GM18526 (cell line): Measurements from ENCODE around the gene ZNF681.

Experiments
- POLR2A ChIP-seq: IDR thresholded peaks from 3 replicates; pipeline ENCODE4 v1.6.1; 2011; ENCODE audit not compliant: insufficient read length; ENCODE audit errors: extremely low read depth

Gene ZNF681

DNA sequence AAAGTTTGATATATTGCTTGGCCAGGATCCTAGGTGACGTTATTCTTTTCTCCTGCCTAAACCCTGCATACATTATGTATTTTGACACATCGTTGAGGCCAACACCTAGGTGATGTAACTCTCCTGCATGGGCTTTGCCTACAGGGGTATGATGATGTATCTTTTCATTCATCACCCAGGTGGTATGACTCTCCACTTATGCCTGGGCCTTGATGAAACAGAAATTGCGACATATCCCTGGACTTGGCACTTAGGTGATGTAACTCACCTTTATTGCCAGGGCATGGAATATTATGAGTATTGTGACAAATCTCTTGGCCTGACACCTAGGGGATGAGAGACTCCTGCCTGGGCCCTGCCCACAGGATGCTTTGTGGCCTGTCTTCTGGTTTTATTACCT, 18.5 kb upstream of the ZNF681 start:
- TF ChIP-seq POLR2A = no peak

GRCh38 chr19:23776507-23777205, 18.0 kb upstream of the ZNF681 start:
- no peak for TF ChIP-seq POLR2A

DNA sequence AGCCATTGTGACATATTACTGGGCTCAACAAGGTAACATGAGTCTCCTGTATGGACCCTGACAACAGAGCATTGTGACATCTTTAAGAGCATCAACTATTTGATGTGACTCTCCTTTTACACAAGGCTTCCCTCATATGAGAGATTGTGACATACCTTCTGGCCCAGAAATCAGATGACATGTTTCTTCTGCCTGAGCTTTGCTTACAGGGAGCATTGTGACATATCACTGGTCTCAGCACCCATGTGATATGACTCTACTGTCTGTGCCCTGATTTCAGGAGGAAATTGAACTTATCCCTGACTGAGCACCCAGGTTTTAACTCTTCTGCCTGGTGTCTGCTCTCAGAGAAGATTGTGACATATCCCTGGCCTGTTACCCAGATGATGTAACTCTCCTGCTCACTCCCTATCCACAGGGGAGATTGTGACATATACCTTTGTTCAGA, 15.9 kb upstream of the ZNF681 start:
- no peak for TF ChIP-seq POLR2A

DNA sequence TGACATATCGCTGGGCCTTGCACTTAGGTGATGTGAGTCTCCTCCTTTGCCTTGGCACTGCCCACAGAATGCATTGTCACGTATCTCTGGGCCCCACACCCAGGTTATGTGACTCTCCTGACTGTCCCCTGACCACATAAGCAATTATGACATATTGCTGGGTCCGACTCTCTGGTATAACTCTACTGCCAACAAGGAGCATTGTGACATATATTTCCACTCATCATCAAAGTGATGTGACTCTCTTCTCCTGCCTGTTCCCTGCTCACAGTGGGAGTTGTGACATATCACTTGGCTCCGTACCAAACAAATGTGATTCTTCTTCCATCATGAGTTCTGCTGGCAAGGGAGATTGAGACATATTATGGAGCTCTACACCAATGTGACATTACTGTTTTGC, 15.4 kb upstream of the ZNF681 start:
- no peak for TF ChIP-seq POLR2A

DNA sequence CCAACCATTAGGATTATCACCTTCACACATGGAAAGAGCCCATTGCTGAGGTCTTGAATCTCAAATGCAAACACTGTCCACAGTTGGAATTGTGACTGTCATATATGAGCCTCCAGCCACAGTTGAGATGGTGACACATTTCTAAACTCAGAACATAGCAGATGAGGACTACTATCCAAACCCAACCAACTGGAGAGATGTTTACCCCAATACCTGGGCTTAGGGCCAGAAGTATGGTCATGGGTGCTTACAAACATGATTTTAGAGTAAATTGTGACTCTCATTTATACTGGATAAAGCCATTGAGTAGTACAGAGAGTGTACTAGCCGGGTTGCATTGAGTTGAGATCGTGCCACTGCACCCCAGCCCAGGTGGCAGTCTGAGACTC, 14.0 kb upstream of the ZNF681 start:
- TF ChIP-seq POLR2A = no peak

GRCh38 chr19:23771761-23772674, 13.3 kb upstream of the ZNF681 start:
- no peak for TF ChIP-seq POLR2A

DNA sequence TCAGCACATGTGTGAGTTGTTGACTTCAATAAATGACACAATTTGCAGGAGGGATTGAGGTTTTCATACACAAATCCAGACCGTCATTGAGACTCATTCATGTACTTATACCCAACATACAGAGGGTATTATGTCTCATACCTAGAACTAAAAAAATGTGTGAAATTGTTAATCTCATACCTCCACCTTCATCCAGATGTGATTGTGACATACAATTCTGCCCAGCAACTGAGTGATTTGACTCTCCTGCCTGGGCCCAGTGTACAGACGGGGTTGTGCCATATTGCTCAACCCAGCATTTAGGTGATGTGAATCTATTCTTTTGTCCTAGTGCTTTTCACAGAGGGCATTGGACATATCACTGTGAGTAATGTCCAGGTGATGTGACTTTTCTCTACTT, 12.6 kb upstream of the ZNF681 start:
- TF ChIP-seq POLR2A = no peak

DNA sequence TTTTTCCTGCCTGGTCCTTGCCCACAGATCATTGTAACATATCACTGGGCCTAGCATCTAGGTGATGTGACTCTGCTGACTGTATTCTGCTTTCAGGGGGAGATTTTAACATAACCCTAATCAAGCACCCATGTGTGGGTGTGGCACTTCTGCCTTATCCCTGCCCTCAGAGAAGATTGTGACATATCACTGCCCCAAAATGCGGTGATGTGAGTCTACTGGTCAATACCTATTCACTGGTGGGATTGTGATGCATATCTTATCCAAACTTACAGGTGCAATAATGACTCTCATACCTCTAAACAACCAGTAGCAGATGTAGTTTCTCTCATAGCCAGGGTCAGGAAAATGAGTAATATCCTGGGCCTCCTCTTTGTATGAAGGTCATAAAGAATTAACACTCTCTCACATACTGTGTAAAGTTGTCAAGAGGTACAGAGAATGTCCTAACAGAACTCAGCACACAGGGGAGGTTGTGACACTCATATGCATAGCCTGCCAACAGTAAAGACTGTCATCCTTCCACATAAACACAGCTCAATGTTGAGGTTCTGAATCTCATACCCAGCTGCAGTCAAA, 12.1 kb upstream of the ZNF681 start:
- no peak for TF ChIP-seq POLR2A

DNA sequence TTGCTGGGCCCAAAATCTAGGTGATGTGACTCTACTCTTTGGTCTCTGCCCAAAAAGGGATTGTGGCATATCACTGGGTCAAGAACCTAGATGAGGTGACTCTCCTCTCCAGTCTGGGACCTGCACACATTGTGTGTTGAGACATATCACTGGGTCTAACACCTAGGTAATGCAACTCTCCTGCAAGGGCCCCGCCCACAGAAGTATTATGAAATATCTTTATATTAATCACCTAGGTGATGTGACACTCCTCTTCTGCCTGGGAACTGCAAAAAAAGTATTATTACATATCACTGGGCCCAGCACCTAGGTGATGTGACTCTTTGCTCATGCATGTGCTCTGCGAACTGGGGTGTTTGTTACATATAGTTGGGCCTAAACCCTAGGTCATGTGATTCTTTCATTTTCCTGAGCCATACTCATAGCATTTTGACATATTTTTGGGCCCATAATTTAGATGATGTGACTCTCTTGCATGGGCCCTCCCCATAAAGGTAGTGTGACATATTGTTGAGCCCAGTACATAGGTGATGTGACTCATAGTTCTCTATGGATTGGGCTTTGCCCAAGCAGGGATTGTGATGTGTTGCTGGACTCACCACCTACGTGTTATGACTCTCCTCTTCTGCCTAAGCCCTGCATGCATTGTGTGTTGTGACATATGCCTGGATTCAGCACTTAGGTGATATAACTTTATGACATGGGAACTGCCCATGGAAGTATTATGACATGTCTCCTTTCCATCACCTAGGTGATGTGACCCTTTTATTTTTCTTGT, 11.2 kb upstream of the ZNF681 start:
- TF ChIP-seq POLR2A = no peak

GRCh38 chr19:23766951-23767350, 8.3 kb upstream of the ZNF681 start:
- no peak for TF ChIP-seq POLR2A

DNA sequence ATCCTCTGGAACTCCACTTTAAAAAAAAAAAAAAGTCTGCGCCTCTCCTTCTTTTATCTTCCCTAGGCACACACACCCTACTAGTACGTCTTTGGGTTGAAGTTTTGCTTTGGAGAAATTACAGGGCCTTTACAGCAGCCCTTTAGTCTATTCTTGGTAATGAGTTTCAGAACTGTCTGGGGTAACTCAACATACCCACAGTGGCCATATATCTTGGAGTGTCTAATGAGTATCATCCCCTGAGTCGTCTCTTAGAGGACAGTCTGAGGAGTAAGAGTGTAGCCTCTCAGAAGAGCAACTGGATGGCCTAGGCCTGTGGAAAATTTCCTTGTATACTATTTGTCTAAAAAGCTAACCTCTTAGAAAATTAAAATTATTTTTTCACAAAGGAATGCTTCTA, 6.1 kb upstream of the ZNF681 start:
- TF ChIP-seq POLR2A = no peak

DNA sequence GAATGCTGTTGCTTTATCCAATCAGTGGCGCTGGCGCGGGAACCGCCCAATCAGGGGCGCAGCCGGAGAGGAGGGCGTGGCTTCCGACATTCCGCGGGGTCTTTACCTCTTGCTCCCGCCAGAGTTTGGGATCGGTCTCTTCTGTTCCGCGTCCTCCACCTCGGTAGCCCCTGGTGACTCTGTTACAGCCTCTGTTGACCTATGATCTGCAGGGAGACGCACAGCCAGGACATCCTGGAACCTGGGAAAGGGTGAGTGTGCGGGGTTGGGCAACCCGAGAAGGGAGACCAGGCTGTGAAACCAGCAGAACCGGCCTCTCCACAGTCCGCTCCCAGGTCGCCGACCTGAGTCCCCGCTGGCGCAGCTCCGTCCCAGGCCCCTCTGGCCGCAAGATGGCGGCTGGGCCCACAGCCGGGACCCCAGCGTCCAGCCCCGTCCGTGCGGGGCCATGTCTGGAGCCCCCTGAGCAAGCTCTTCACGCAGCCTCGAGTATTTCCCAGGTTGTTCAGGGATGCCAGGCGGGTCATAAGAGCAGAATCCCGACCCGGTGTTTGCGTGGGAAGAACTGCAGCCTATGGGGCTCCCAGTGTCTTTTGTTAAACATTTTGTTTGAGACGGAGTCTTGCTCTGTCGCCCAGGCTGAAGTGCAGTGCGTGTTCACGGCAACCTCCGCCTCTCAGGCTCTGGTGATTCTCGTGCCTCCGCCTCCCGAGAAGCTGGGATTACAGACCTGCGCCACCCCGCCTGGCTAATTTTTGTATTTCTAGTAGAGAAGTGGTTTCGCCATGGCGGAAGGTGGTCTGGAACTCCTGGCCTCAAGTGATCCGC, 4.4 kb upstream of the ZNF681 start:
- TF ChIP-seq POLR2A = no peak

DNA sequence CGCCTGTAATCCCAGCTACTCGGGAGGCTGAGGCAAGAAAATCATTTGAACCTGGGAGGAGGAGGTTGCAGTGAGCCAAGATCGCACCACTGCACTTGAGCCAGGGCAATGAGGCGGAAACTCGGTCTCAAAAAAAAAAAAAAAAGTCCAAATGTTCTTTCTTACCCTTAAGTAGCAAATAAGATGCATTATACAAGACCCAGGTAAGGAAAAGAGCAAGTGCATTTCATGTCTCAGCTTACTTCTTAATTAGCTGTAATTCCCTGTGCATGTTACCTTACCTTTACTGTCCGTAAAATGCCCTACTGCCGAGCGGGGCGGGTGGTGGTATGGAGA, 3.8 kb upstream of the ZNF681 start:
- TF ChIP-seq POLR2A = no peak

DNA sequence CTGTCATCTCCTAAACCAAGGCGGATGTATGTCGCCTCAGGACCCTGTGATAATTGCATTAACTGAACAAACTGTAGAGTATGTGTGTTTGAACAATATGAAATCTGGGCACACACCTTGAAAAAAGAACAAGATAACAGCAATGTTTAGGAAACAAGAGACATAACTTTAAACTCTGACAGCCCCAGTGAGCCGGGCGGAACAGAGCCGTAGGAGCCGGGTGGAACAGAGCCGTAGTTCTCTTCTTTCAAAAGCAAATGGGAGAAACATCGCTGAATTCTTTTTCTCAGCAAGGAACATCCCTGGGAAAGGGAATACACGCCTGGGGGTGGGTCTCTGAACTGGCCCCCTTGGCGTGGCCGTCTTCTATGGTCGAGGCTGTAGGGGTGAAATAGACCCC, 39.9 kb downstream of the ZNF681 start:
- no peak for TF ChIP-seq POLR2A

- TF ChIP-seq POLR2A = no peak
Observed at GRCh38 chr19:23716792-23717191, 41.9 kb downstream of the ZNF681 start.
